ENCODE results near the gene CCT5.
"Not testable (repeated sequence)": the region's sequence is repeated elsewhere in the genome, so short reads cannot be mapped to it uniquely, and the experiment has no call there.

The CCT5 gene

DNA sequence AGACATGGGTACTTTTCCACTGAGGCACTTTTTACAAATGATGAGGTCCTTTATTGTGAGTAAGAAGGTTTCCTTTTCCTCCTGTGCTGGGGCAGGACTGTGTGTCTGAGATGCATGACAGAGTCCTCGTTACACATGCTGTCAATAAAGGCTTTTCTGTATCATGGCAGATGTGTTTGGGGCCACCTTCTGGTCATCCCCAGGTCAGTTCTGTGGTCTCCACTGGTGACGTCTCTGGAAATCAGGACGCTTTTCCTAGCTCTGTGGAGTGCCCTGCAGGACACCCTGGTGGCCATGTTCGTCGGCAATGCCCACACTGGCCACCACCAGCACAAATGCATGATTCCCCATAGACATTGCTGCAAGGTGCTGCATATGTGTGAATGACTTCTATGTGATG lies 54.9 kb downstream of the CCT5 start:
- DNase-seq: no peak

DNA sequence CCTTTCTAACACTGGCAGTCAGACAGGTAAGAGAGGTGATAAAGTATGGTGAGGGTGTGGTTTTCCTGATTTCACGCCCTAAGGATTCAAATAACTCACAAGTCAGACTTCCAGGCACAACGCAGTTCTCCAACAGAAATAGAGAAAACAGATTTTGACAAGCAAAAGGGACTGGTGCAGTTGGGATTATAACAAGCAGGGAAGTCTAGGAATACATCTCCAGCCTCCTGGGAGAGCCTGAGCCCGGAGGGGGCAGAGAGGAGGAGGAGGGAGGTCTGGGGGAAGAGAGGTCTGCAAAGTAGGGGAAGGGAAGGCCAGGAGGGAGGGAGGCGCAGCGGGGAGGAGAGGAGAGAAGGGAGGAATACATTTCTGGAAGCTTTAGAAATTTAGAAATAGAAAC lies 56.0 kb downstream of the CCT5 start:
- no peak for DNase-seq

DNA sequence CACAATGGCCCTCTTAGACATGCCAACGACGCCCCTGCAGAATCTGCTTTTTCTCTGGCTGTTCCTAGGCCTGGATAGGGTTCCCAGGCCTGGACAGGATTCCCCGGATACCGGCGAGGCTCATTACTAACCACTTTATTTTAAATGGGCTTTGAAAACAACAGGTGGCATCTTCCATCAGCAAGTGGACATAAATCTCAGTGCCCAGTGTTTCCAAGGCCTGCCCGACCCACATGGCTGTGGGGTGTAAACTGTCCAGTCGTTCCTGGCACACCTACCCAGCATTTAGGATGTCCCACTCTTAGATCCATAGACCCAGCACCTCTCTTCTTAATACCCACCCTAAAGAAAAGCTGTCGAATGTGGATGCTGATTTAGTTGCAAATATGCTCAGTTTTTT lies 56.7 kb downstream of the CCT5 start:
- DNase-seq: no peak

DNA sequence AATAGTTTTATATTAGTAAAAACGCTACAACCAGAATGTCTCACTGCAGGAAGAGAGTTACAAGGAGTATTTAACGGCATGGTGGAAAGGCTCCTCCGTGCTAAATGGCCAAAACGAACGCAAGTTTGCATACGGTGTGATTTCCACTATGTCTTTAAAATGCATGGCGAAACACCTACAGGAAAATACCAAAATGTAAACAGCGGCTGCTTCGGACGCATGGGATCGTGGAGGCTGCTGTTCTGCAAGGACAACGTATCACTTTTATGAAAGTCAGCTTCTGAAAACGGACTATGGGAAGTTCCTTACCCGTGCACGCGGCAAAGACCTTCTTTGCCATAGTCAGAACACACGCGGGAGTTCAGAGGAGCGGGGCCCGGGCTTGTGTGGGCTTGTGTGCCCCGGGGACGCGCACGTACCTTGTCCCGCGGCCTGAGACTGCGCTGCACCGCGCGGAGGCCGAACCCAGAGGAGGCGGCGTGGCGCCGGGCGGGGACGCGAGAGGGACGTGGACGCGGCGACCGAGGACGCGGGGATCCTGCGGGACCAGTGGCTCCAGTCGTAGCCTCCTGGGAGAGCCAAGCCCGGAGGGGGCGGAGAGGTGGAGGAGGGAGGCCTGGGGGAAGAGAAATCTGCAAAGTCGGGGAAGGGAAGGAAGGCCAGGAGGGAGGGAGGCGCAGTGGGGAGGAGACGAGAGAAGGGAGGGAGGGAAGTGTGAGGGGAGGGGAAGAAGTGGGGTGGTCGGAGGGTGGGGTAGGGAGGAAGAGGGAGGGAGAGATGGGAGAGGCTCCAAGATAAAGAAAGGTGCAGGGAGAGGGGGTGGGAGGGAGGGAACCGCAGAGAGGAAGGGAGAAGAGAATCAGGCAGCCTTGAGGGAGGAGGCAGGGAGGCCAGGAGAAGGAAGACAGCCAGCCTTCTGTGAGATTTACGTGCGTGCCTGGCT lies 57.4 kb downstream of the CCT5 start, which contains the start of gene CMBL:
TSS of gene CMBL (minus strand) at position 697 of the 943 bp plus-strand sequence. CDS start 17,140 bp downstream, outside the sequence.
- DNase-seq: no peak

DNA sequence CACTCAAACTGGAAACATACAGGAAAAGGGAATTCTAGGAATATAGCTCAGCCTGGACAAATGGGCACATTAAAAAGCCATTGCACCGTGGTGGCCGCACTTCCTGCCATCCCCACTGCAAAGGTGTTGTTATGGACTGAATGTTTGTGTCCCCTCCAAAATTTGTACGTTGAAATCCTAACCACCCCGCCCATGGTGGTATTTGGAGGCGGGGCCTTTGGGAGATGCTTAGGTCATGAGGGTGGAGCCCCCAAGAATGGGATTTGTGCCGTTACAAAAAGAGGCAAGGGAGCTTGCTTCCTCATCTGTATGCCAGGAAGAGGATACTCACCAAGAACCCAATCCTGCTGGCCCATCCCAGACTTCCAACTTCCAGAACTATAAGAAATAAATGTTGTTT lies 58.8 kb downstream of the CCT5 start:
- no peak for DNase-seq

DNA sequence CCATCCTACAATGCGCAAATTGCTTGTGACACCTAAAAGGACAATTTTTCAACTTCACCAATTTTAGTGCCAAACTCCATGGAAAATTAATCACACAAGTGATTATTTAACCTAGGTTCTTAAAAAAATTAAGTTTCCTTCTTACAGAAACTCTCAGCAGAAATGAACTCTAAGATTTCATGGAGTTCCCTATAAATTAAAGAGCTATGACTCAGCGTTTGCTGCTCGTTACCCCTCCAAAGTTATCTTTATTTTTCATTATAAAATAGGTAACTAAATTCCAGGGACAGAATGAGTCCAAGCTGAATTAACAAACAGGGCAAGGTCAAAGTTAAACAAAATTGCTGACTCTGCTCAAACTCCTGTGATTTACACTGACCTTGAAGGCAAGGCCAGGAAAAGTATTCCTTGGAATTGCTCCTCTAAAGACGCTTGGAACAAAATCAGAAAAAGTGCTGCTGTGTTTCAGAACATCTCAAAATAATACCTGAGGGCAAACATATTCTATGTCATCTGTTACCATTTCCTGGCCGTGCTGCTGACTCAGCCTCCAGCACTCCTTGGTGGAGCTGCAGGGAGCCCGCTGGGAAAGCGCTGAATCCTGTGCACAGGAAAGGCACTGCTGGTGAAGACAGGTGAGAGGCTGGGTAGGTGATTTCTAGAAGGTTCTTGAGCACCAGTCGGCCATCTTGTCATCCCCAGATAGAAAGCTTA lies 60.1 kb downstream of the CCT5 start:
- DNase-seq: no peak

DNA sequence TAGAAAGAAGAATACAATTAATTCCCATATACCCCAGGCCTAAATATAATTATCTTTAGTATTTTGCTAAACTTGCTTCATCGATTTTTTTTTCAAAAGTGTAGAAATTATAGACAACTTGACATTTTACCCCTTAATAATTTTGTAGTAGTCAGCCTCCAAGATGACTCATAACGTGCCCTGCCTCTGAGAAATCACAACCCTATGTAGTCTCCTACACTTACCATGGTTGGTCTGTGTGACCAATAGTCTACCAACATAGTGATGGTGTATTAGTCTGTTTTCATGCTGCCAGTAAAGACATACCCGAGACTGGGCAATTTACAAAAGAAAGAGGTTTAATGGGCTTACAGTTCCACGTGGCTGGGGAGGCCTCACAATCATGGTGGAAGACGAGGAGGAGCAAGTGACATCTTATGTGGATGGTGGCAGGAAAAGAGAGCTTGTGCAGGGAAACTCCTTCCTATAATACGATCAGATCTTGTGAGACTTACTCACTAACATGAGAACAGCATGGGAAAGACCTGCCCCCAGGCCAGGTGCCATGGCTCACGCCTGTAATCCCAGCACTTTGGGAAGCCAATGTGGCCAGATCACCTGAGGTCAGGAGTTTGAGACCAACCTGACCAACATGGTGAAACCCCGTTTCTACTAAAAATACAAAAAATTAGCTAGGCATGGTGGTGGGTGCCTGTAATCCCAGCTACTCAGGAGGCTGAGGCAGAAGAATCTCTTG lies 60.9 kb downstream of the CCT5 start:
- DNase-seq: not testable (repeated sequence)

DNA sequence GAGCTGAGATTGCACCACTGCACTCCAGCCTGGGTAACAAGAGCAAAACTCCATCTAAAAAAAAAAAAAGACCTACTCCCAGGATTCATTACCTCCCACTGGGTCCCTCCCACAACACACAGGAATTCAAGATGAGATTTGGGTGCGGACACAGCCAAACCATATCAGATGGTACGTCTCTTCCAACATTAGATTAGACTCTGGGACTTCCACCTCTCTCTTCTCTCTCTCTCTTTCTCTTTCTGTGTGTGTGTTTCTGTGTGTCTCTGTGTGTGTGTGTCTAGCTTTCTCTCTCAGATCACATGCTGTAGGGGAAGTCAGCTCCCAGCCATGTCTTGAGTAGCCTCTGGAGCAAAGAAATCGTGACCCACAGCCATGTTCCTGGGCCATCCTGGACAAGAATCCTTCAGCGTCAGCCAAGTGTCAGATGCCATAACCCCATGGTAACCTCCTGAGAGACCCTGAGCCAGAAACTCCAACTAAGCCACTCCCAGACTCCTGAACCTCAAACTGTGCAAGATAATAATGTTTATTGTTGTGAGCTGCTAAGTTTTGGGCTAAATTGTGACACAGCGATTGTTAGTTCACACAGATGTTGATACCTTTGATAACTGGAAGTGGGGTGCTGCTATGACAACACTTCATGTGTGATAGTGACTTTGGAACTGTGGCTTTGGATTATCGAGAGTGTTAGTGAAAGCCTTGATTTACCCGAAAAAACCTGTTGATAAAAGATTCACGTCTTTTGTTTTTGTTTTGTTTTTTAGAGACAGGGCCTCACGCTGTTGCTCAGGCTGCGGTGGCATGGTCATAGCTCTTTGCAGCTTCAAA lies 61.7 kb downstream of the CCT5 start:
- no peak for DNase-seq

DNA sequence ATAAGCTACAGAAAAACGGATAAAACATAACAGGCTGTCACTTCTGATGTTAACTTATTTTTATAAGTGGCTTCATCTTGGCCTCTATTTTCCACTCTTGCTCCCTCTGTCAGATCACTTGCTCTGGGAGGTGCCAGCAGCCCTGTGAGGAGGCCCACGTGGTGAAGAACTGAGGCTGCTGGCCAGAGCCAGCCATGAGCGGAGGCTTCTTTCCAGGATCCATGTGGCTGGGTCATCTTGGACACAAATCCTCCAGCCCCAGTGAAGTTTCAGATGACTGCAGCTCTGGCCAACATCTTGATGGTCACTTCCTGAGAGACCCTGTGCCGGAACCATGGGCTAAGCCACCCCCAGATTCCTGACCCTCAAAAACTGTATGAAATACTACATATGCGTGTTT lies 65.1 kb downstream of the CCT5 start:
- no peak for DNase-seq

All from KG1 (cell line).